ENCODE measurements around the gene STX4. TPM values are rescaled to one million over a fixed set of nuclear protein-coding genes. Genes with fewer than 3 reads are reported as not detected.
A peak's percentile ranks its signal among the peaks of the same experiment; 100 is the strongest.

Gene STX4
- total and polyA plus RNA-seq, 8 donors, result 37.7 to 84.8 (median 43.3) TPM

- intact Hi-C loops (cut with DNase I), result no loop called here
- no peak for TF ChIP-seq CTCF (IDR thresholded peaks at IDR 0.05)
- DNase-seq, result no peak
- no peak overlapping the region for H3K4me3 ChIP-seq
- H3K27ac ChIP-seq, result no peak overlapping the region
- H3K27me3 ChIP-seq, result no peaks in the 10 kb centered on the region
- H3K4me1 ChIP-seq, result no peaks in the 10 kb centered on the region
- H3K9me3 ChIP-seq, result no peaks in the 10 kb centered on the region
- H3K36me3 ChIP-seq, result peaks cover 0 to 55% of the 10 kb centered on the region in 2 donors
- no peak for ATAC-seq
These were observed 10.0 kb downstream of the STX4 start for GRCh38 chr16:31043352-31043751.

GRCh38 chr16:31043898-31044481 lies 10.6 kb downstream of the STX4 start:
- intact Hi-C loops (cut with DNase I), result no loop called here
- no peak for DNase-seq

GRCh38 chr16:31050280-31051030 lies 17.1 kb downstream of the STX4 start:
- intact Hi-C loops (cut with DNase I), result no loop called here
- Histone ChIP-seq H3K9me3 (no peaks in the 10 kb centered on the region), H3K4me3 (no peak overlapping the region), H3K27me3 (no peaks in the 10 kb centered on the region), H3K4me1 (no peaks in the 10 kb centered on the region), H3K27ac (no peak overlapping the region), H3K36me3 (no peaks in the 10 kb centered on the region)
- DNase-seq, result no peak
- TF ChIP-seq CTCF (IDR thresholded peaks at IDR 0.05), result no peak
- ATAC-seq, result no peak

More at GRCh38 chr16:31043898-31044481, 10.6 kb downstream of the STX4 start:
- TF ChIP-seq CTCF (IDR thresholded peaks at IDR 0.05), result no peak
- Histone ChIP-seq H3K27ac (no peak overlapping the region), H3K36me3 (peaks cover 0 to 49% of the 10 kb centered on the region in 2 donors), H3K4me1 (no peaks in the 10 kb centered on the region), H3K9me3 (no peaks in the 10 kb centered on the region), H3K27me3 (no peaks in the 10 kb centered on the region), H3K4me3 (no peak overlapping the region)
- ATAC-seq, result no peak

GRCh38 chr16:31052114-31052513 lies 18.8 kb downstream of the STX4 start:
- DNase-seq (peak in 1 of 4 donors; percentile 59), ATAC-seq (peak; percentile 93)
- H3K27ac ChIP-seq, result peak overlapping the region in 1 of 2 donors; percentile 64
- intact Hi-C loops (cut with DNase I), result no loop called here
- H3K4me3 ChIP-seq, result no peak overlapping the region
- H3K9me3 ChIP-seq, result no peaks in the 10 kb centered on the region
- no peaks in the 10 kb centered on the region for H3K36me3 ChIP-seq
- no peak for TF ChIP-seq CTCF (IDR thresholded peaks at IDR 0.05)
- no peaks in the 10 kb centered on the region for H3K27me3 ChIP-seq
- H3K4me1 ChIP-seq, result no peaks in the 10 kb centered on the region

- Histone ChIP-seq H3K9me3 (no peaks in the 10 kb centered on the region), H3K27me3 (no peaks in the 10 kb centered on the region), H3K27ac (no peak overlapping the region), H3K4me3 (no peak overlapping the region), H3K4me1 (no peaks in the 10 kb centered on the region), H3K36me3 (peaks cover 0 to 30% of the 10 kb centered on the region in 2 donors)
- intact Hi-C loops (cut with DNase I), result no loop called here
- TF ChIP-seq CTCF (IDR thresholded peaks at IDR 0.05), result no peak
- no peak for ATAC-seq
- DNase-seq, result no peak
These were observed 22.3 kb downstream of the STX4 start for GRCh38 chr16:31055613-31056012.
